Natural killer cell (primary cell): ENCODE data around the gene PSMB11. TPM values are rescaled to one million over a fixed set of nuclear protein-coding genes. Genes with fewer than 3 reads are reported as not detected.

Experiments
- ATAC-seq, 3 donors: fragments of 150-1000 bp in 2 of 3; fragments of 200-7000 bp in 1 of 3; cut with Tn5 transposase; 1 replicate in 1 of 3; 2 replicates in 2 of 3; pipeline ENCODE4 v1.10.0; 2021; ENCODE audit warnings: mild to moderate bottlenecking in 2 of 3, moderate library complexity in 2 of 3
- DNase-seq, 2 donors: peaks; one replicate each; pipeline versions ENCODE4 v3.0.0 to v3.0.0-alpha.2; 2013 to 2021; ENCODE audit warnings: mixed read lengths in 1 of 2
- H3K27ac ChIP-seq: one replicate; pipeline ENCODE4 v1.5.1; 2013; ENCODE audit warnings: mild to moderate bottlenecking, low read length
- H3K27me3 ChIP-seq: one replicate; pipeline ENCODE4 v1.6.1; 2013; ENCODE audit warnings: low read length; ENCODE audit not compliant: control insufficient read depth, insufficient read depth
- H3K36me3 ChIP-seq: one replicate; pipeline ENCODE4 v1.6.1; 2013; ENCODE audit warnings: low read length; ENCODE audit not compliant: control insufficient read depth, insufficient read depth
- H3K4me1 ChIP-seq: one replicate; pipeline ENCODE4 v1.6.1; 2013; ENCODE audit warnings: low read length; ENCODE audit not compliant: control insufficient read depth, insufficient read depth
- H3K4me3 ChIP-seq: one replicate; pipeline ENCODE4 v1.5.1; 2013; ENCODE audit warnings: low read length
- H3K9me3 ChIP-seq: one replicate; pipeline ENCODE4 v1.6.1; 2013; ENCODE audit warnings: low read length; ENCODE audit not compliant: control insufficient read depth, insufficient read depth
- H3K27ac Mint-ChIP-seq, 2 donors: one replicate each; pipeline ENCODE4 v1.8.0; 2022; ENCODE audit warnings: mild to moderate bottlenecking in 2 of 2, mixed read lengths in 2 of 2, moderate library complexity in 1 of 2
- H3K27me3 Mint-ChIP-seq, 2 donors: one replicate each; pipeline ENCODE4 v1.8.0; 2022; ENCODE audit warnings: low read depth in 2 of 2, mixed read lengths in 2 of 2
- H3K36me3 Mint-ChIP-seq: one replicate; pipeline ENCODE4 v1.8.0; 2022; ENCODE audit warnings: mixed read lengths
- H3K4me1 Mint-ChIP-seq, 2 donors: one replicate each; pipeline ENCODE4 v1.8.0; 2022; ENCODE audit warnings: mixed read lengths in 2 of 2
- H3K4me3 Mint-ChIP-seq: one replicate; pipeline ENCODE4 v1.8.0; 2022; ENCODE audit warnings: mild to moderate bottlenecking, moderate library complexity, mixed read lengths
- H3K9me3 Mint-ChIP-seq, 2 donors: one replicate each; pipeline ENCODE4 v1.8.0; 2022; ENCODE audit warnings: mixed read lengths in 2 of 2
- CTCF ChIP-seq: fragments of 200-600 bp; IDR thresholded peaks from one replicate; pipeline ENCODE4 v1.8.0; 2022; ENCODE audit warnings: antibody characterized with exemption
- WGBS: methylation state at CpG from one replicate; pipeline ENCODE4 v1.1.7; 2013; ENCODE audit warnings: missing lambda C conversion rate; ENCODE audit not compliant: insufficient coverage; 5-methylcytosine and 5-hydroxymethylcytosine counted together
- intact Hi-C: fragments of 100-400 bp; cut with micrococcal nuclease; formaldehyde crosslinking; loops from one replicate; pipeline ENCODE4 v1.14.2; 2022
- total RNA-seq, 4 donors: library from RNA; stranded (reverse); fragments of 120-200 nt in 1 of 4; gene quantifications; one replicate each; pipeline versions ENCODE4 v1.2.3 to v1.2.4, GENCODE V29; 2013 to 2022

The PSMB11 gene
- total RNA-seq, 3 donors from 2014 or later (not counting 1 experiment from before 2014, with no cell fraction given): not detected

GRCh38 chr14:23093104-23093503 is 51.1 kb downstream of the PSMB11 start:
- Mint-ChIP-seq H3K9me3 (no peaks in the 10 kb centered on the region), H3K27me3 (no peaks in the 10 kb centered on the region), H3K4me3 (no peak overlapping the region), H3K36me3 (peaks cover 7% of the 10 kb centered on the region), H3K27ac (no peak overlapping the region), H3K4me1 (peaks cover 22 to 27% of the 10 kb centered on the region in 2 donors)
- Histone ChIP-seq H3K9me3 (no peaks in the 10 kb centered on the region), H3K27me3 (no peaks in the 10 kb centered on the region), H3K4me3 (no peak overlapping the region), H3K27ac (no peak overlapping the region), H3K36me3 (peaks cover 51% of the 10 kb centered on the region), H3K4me1 (peaks cover 15% of the 10 kb centered on the region)
- no peak for TF ChIP-seq CTCF
- intact Hi-C loops: loop anchor here (10.0 kb wide), 1 partner anchor 212 kb away; the partner anchor contains the start of genes BCL2L2 and PPP1R3E
- no peak for DNase-seq
- 94% methylated on average over 2 of the region's 2 CpGs for WGBS
- no peak for ATAC-seq

- no peak for ATAC-seq
- no peaks in the 10 kb centered on the region for H3K27me3 Mint-ChIP-seq
- 86% methylated on average over 1 of the region's 2 CpGs for WGBS
- Histone ChIP-seq H3K4me3 (no peak overlapping the region), H3K9me3 (no peaks in the 10 kb centered on the region), H3K36me3 (peaks cover 51% of the 10 kb centered on the region), H3K27ac (no peak overlapping the region), H3K4me1 (peaks cover 15% of the 10 kb centered on the region), H3K27me3 (no peaks in the 10 kb centered on the region)
- intact Hi-C loops: loop anchor here (10.0 kb wide), 1 partner anchor 211 kb away; the partner anchor contains the start of genes BCL2L2 and PPP1R3E
- no peak for DNase-seq
- no peak overlapping the region for H3K27ac Mint-ChIP-seq
- no peak overlapping the region for H3K4me3 Mint-ChIP-seq
- no peaks in the 10 kb centered on the region for H3K9me3 Mint-ChIP-seq
- peaks cover 7% of the 10 kb centered on the region for H3K36me3 Mint-ChIP-seq
- H3K4me1 Mint-ChIP-seq: peaks cover 22 to 27% of the 10 kb centered on the region in 2 donors
- TF ChIP-seq CTCF: no peak
Observed at GRCh38 chr14:23093526-23093925, 51.5 kb downstream of the PSMB11 start.

Other genes with a start within 250 kb of the PSMB11 start
- 10 to 100 TPM in 1 of 3 donors, 1 to 10 TPM in 2; 4.3 to 16.8 (median 9.6) TPM for gene SLC7A7, start 226.8 kb upstream of the PSMB11 start, total RNA-seq
- 10 to 100 TPM; 40.5 to 42.0 (median 41.6) TPM for gene MRPL52, start 212.3 kb upstream of the PSMB11 start, total RNA-seq
- gene MMP14, start 205.6 kb upstream of the PSMB11 start, total RNA-seq: 1 to 10 TPM; 1.2 to 1.7 (median 1.4) TPM
- 100 to 1,000 TPM in 2 of 3 donors, 10 to 100 TPM in 1; 97.8 to 118 (median 102) TPM for gene LRP10, start 170.5 kb upstream of the PSMB11 start, total RNA-seq
- gene REM2, start 159.0 kb upstream of the PSMB11 start, total RNA-seq: 1 to 10 TPM; 4.0 to 8.1 (median 7.9) TPM
- 100 to 1,000 TPM in 2 of 3 donors, 10 to 100 TPM in 1; 86.4 to 120 (median 108) TPM for gene RBM23, start 123.1 kb upstream of the PSMB11 start, total RNA-seq
- gene PRMT5, start 112.8 kb upstream of the PSMB11 start, total RNA-seq: 10 to 100 TPM; 16.3 to 22.4 (median 18.5) TPM
- gene HAUS4, start 85.1 kb upstream of the PSMB11 start, total RNA-seq: 10 to 100 TPM; 17.0 to 21.2 (median 20.2) TPM
- under 1 TPM; 0.45 to 0.61 (median 0.56) TPM for gene AJUBA, start 59.7 kb upstream of the PSMB11 start, total RNA-seq
- 10 to 100 TPM; 12.1 to 15.1 (median 13.6) TPM for gene C14orf93, start 32.1 kb upstream of the PSMB11 start, total RNA-seq
- 10 to 100 TPM; 15.7 to 19.1 (median 16.4) TPM for gene PSMB5, start 7.3 kb upstream of the PSMB11 start, total RNA-seq
- 1 to 10 TPM; 1.9 to 4.9 (median 2.8) TPM for gene CDH24, start 15.3 kb downstream of the PSMB11 start, total RNA-seq
- gene ACIN1, start 52.9 kb downstream of the PSMB11 start, total RNA-seq: 100 to 1,000 TPM; 321 to 395 (median 347) TPM
- 10 to 100 TPM; 10.6 to 19.0 (median 14.7) TPM for gene C14orf119, start 53.3 kb downstream of the PSMB11 start, total RNA-seq
- gene CIROP, start 62.8 kb downstream of the PSMB11 start, total RNA-seq: not detected
- not detected for gene CEBPE, start 77.0 kb downstream of the PSMB11 start, total RNA-seq
- gene SLC7A8, start 141.4 kb downstream of the PSMB11 start, total RNA-seq: 1 to 10 TPM in 2 of 3 donors, under 1 TPM in 1; 0.42 to 1.2 (median 1.0) TPM
- not detected for gene RNF212B, start 195.7 kb downstream of the PSMB11 start, total RNA-seq
- gene HOMEZ, start 243.9 kb downstream of the PSMB11 start, total RNA-seq: 10 to 100 TPM in 1 of 3 donors, 1 to 10 TPM in 2; 5.1 to 10.1 (median 7.0) TPM